HepG2 (cell line): ENCODE measurements around the gene STRN3. TPM values are rescaled to one million over a fixed set of nuclear protein-coding genes. Genes with fewer than 3 reads are reported as not detected.

Experiments
- CCDC6 ChIP-seq: sonication (generic); formaldehyde crosslinking; IDR thresholded peaks from 2 replicates; pipeline ENCODE4 v1.8.1; 2022; ENCODE audit warnings: mild to moderate bottlenecking, missing genetic modification reagents, moderate library complexity
- CENPT ChIP-seq: sonication (generic); formaldehyde crosslinking; IDR thresholded peaks from 2 replicates; pipeline ENCODE4 v1.8.0; 2022; ENCODE audit warnings: low read depth, mild to moderate bottlenecking, moderate library complexity, missing genetic modification reagents
- ETV6 ChIP-seq: sonication (generic); formaldehyde crosslinking; conservative IDR thresholded peaks from 2 replicates; pipeline ENCODE4 v1.4.0; 2020; ENCODE audit warnings: missing genetic modification reagents
- FIP1L1 ChIP-seq: fragments of 200-400 bp; formaldehyde crosslinking; IDR thresholded peaks from 2 replicates; pipeline ENCODE4 v1.6.1; 2018; ENCODE audit warnings: low read depth, mild to moderate bottlenecking, low read length, moderate library complexity, borderline replicate concordance; ENCODE audit not compliant: insufficient read depth
- KAT7 ChIP-seq: IDR thresholded peaks from 2 replicates; pipeline ENCODE4 v1.6.1; 2018; ENCODE audit warnings: borderline replicate concordance, missing compliant biosample characterization
- MAZ ChIP-seq, 2 experiments: sonication (generic) in 1 of 2; formaldehyde crosslinking in 1 of 2; IDR thresholded peaks; 2 replicates each; pipeline versions ENCODE4 v1.5.0 to v1.6.1; 2012 to 2020; ENCODE audit warnings: low read depth in 2 of 2, mild to moderate bottlenecking in 2 of 2, borderline replicate concordance in 1 of 2, improper control_type of control experiment in 1 of 2, low read length in 1 of 2, missing genetic modification reagents in 1 of 2, moderate library complexity in 1 of 2
- MNT ChIP-seq: fragments of 450-650 bp; IDR thresholded peaks from 2 replicates; pipeline ENCODE4 v1.6.1; 2016
- MTF2 ChIP-seq: sonication (generic); formaldehyde crosslinking; IDR thresholded peaks from 2 replicates; pipeline ENCODE4 v1.5.0; 2020; ENCODE audit warnings: missing genetic modification reagents, borderline replicate concordance
- NFE2L1 ChIP-seq: sonication (generic); formaldehyde crosslinking; IDR thresholded peaks from 2 replicates; pipeline ENCODE4 v1.4.0; 2020; ENCODE audit warnings: missing genetic modification reagents, mild to moderate bottlenecking, borderline replicate concordance
- NR2C2 ChIP-seq: sonication (generic); formaldehyde crosslinking; IDR thresholded peaks from 2 replicates; pipeline ENCODE4 v1.4.0; 2020; ENCODE audit warnings: missing genetic modification reagents, mild to moderate bottlenecking, moderate library complexity, borderline replicate concordance
- PLSCR1 ChIP-seq: sonication (generic); formaldehyde crosslinking; IDR thresholded peaks from 2 replicates; pipeline ENCODE4 v1.5.0; 2020; ENCODE audit warnings: missing genetic modification reagents, mild to moderate bottlenecking, borderline replicate concordance
- POLR2AphosphoS5 ChIP-seq: IDR thresholded peaks from 2 replicates; pipeline ENCODE4 v1.6.1; 2012; ENCODE audit warnings: low read depth, low read length
- SSRP1 ChIP-seq: IDR thresholded peaks from 2 replicates; pipeline ENCODE4 v1.6.1; 2016; ENCODE audit warnings: control low read depth
- ZFP62 ChIP-seq: sonication (generic); formaldehyde crosslinking; IDR thresholded peaks from 2 replicates; pipeline ENCODE4 v1.4.0; 2020; ENCODE audit warnings: missing genetic modification reagents
- ZKSCAN8 ChIP-seq: IDR thresholded peaks from 2 replicates; pipeline ENCODE4 v1.6.1; 2016; ENCODE audit warnings: borderline replicate concordance, missing genetic modification reagents, missing compliant biosample characterization
- ZNF224 ChIP-seq: sonication (generic); formaldehyde crosslinking; IDR thresholded peaks from 2 replicates; pipeline ENCODE4 v1.5.0; 2020; ENCODE audit warnings: mild to moderate bottlenecking, missing genetic modification reagents
- ZNF768 ChIP-seq: sonication (generic); formaldehyde crosslinking; IDR thresholded peaks from 2 replicates; pipeline ENCODE4 v1.4.0; 2020; ENCODE audit warnings: missing genetic modification reagents
- polyA plus RNA-seq, 8 experiments: library from polyadenylated mRNA; depleted of rRNA in 3 of 8; stranded (reverse) in 7 of 8; unstranded in 1 of 8; fragments of >200 nt; fragmentation: Illumina TruSeq in 4 of 8; extraction: Trizol in 4 of 8; gene quantifications; 2 replicates each; pipeline versions ENCODE4 v1.2.1 to v1.2.3, GENCODE V29; 2011 to 2016; ENCODE audit warnings: low read depth in 4 of 8, missing spikeins in 1 of 8, mixed read lengths in 1 of 8; ENCODE audit not compliant: insufficient read depth in 1 of 8
- total RNA-seq, 5 experiments: library from RNA; depleted of rRNA; stranded (reverse); fragments of >200 nt; fragmentation: Illumina TruSeq; extraction: Trizol; gene quantifications; 2 replicates each; pipeline ENCODE4 v1.2.3, GENCODE V29; 2016; ENCODE audit warnings: low read depth in 1 of 5
- TF ChIP-seq, protein P1 (sequence below): fragments of 450-650 bp; IDR thresholded peaks from 2 replicates; pipeline ENCODE4 v1.6.1; 2017; ENCODE audit warnings: mild to moderate bottlenecking
- TF ChIP-seq, protein P2 (sequence below): sonication (generic); formaldehyde crosslinking; IDR thresholded peaks from 2 replicates; pipeline ENCODE4 v1.5.0; 2020; ENCODE audit warnings: mild to moderate bottlenecking, missing genetic modification reagents
- TF ChIP-seq, protein P3 (sequence below): IDR thresholded peaks from 2 replicates; pipeline ENCODE4 v1.6.1; 2016; ENCODE audit warnings: control low read depth

STRN3 gene
- total and polyA plus RNA-seq, 2 of the 13 experiments (the other 11 are each of a cell fraction or from before 2014, with no cell fraction given), result 49.4 to 123 TPM

DNA sequence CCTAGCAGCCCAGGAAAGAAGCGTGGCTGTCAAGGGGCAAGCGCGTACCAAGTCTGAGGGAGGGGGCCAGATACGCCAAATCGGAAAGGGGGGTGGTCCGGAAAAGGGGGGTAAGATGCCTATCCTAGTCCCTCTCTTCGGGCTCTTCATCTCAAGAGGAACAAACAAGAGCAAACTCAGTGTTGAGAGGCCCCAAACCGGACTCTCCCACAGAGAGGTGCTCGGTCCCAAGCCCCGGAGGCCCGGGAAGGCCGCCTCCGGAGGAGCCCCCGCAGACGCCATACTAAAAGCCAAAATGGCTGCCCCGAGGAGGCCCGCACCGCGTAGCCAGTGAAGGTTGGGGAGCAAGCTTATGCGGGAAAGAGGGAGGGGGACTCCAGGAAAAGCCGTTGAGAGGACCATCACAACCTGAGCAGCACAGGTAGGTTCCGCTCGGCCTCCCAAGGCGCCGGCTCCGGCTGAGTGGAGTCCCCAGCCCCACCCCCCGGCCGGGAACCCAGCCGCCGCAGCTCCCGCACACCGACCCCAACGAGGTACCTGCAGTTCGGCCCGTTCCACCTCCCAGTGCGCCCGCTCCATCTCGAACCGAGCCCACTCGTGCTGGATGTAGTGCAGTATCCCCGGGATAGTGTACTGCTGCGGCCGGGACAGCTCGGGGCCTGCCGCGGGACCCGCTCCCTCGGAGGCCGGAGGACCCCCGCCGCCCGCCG is 657 bp downstream of the STRN3 start, which contains the start of gene AP4S1 (continued):
- TF ChIP-seq, protein P1, sequence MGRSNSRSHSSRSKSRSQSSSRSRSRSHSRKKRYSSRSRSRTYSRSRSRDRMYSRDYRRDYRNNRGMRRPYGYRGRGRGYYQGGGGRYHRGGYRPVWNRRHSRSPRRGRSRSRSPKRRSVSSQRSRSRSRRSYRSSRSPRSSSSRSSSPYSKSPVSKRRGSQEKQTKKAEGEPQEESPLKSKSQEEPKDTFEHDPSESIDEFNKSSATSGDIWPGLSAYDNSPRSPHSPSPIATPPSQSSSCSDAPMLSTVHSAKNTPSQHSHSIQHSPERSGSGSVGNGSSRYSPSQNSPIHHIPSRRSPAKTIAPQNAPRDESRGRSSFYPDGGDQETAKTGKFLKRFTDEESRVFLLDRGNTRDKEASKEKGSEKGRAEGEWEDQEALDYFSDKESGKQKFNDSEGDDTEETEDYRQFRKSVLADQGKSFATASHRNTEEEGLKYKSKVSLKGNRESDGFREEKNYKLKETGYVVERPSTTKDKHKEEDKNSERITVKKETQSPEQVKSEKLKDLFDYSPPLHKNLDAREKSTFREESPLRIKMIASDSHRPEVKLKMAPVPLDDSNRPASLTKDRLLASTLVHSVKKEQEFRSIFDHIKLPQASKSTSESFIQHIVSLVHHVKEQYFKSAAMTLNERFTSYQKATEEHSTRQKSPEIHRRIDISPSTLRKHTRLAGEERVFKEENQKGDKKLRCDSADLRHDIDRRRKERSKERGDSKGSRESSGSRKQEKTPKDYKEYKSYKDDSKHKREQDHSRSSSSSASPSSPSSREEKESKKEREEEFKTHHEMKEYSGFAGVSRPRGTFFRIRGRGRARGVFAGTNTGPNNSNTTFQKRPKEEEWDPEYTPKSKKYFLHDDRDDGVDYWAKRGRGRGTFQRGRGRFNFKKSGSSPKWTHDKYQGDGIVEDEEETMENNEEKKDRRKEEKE, result no peak
- TF ChIP-seq ZNF224 (no peak), KAT7 (CRISPR knock-in tag) (peak; percentile 88), MNT (no peak), ETV6 (no peak), ZNF768 (CRISPR knock-in tag) (peak; percentile 66; the same call in 1 of the 2 replicates), MAZ (IDR thresholded peaks at IDR 0.05; ENCODE audit: borderline replicate concordance, low read depth, low read length) (no peak), MAZ (CRISPR knock-in tag; IDR thresholded peaks at IDR 0.05; ENCODE audit: low read depth) (peak; percentile 35; the same call in 1 of the 2 replicates), SSRP1 (CRISPR knock-in tag) (peak; percentile 58; the same call in 1 of the 2 replicates), CCDC6 (0 out of 2 replicates have a peak, but pooled peaks have one; percentile 73), FIP1L1 (no peak; the same call in 1 of the 2 replicates), PLSCR1 (CRISPR knock-in tag) (no peak), ZFP62 (CRISPR knock-in tag) (no peak; the same call in 1 of the 2 replicates), MTF2 (CRISPR knock-in tag) (no peak), POLR2AphosphoS5 (peak; percentile 59; the same call in 1 of the 2 replicates), ZKSCAN8 (peak; percentile 60; the same call in 1 of the 2 replicates), NFE2L1 (CRISPR knock-in tag) (peak; percentile 91; the same call in 1 of the 2 replicates), NR2C2 (CRISPR knock-in tag) (peak; percentile 15), CENPT (CRISPR knock-in tag) (0 out of 2 replicates have a peak, but pooled peaks have one; percentile 75)
- TF ChIP-seq, protein P2, sequence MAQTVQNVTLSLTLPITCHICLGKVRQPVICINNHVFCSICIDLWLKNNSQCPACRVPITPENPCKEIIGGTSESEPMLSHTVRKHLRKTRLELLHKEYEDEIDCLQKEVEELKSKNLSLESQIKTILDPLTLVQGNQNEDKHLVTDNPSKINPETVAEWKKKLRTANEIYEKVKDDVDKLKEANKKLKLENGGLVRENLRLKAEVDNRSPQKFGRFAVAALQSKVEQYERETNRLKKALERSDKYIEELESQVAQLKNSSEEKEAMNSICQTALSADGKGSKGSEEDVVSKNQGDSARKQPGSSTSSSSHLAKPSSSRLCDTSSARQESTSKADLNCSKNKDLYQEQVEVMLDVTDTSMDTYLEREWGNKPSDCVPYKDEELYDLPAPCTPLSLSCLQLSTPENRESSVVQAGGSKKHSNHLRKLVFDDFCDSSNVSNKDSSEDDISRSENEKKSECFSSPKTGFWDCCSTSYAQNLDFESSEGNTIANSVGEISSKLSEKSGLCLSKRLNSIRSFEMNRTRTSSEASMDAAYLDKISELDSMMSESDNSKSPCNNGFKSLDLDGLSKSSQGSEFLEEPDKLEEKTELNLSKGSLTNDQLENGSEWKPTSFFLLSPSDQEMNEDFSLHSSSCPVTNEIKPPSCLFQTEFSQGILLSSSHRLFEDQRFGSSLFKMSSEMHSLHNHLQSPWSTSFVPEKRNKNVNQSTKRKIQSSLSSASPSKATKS (CRISPR knock-in tag), result no peak; the same call in 1 of the 2 replicates
- TF ChIP-seq, protein P3, sequence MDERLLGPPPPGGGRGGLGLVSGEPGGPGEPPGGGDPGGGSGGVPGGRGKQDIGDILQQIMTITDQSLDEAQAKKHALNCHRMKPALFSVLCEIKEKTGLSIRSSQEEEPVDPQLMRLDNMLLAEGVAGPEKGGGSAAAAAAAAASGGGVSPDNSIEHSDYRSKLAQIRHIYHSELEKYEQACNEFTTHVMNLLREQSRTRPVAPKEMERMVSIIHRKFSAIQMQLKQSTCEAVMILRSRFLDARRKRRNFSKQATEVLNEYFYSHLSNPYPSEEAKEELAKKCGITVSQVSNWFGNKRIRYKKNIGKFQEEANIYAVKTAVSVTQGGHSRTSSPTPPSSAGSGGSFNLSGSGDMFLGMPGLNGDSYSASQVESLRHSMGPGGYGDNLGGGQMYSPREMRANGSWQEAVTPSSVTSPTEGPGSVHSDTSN (CRISPR knock-in tag), result no peak
